ENCODE data around the gene SEMG1.

DNA sequence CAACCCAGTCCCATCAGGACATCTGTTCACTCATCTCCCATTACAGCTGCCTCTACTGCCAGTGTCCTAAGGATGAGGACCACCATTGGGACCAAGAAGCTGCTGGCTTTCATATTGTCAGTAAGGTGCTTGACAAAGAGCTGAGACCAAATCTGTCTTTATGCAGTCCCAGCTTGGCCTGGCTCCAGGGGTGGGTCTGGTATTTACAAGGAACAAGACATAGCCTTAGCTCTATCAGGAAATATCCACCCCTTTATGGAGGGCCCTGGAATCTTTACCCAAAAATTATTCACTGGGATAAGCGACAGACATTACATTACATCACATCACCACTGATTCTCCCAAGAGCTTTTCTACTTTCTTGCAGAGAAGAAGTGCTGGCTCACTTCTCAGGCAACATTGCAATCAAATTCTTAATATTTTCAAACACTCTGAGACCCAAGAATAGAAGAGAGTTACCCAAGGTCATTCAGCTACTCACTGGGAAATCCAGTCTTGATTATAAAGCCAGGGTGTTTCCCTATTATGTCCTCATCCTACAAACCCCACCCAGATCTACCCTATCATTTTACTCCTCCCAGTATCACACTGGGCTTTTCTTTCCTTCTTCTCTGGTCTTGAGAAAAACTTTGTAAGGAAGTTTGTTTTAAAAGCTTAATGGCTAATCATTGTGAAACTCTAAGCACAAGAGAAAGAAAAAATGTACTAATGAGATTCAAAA, 43.6 kb upstream of the SEMG1 start:
- TF ChIP-seq, protein P1, sequence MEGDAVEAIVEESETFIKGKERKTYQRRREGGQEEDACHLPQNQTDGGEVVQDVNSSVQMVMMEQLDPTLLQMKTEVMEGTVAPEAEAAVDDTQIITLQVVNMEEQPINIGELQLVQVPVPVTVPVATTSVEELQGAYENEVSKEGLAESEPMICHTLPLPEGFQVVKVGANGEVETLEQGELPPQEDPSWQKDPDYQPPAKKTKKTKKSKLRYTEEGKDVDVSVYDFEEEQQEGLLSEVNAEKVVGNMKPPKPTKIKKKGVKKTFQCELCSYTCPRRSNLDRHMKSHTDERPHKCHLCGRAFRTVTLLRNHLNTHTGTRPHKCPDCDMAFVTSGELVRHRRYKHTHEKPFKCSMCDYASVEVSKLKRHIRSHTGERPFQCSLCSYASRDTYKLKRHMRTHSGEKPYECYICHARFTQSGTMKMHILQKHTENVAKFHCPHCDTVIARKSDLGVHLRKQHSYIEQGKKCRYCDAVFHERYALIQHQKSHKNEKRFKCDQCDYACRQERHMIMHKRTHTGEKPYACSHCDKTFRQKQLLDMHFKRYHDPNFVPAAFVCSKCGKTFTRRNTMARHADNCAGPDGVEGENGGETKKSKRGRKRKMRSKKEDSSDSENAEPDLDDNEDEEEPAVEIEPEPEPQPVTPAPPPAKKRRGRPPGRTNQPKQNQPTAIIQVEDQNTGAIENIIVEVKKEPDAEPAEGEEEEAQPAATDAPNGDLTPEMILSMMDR (IDR thresholded peaks at IDR 0.05): no peak
- TF ChIP-seq POLR2A (IDR thresholded peaks at IDR 0.05) (no peak), POLR2AphosphoS5 (IDR thresholded peaks at IDR 0.05) (no peak)
